Kidney tubule cell (primary cell): ENCODE results near the gene FGD2.
"Not testable (repeated sequence)": the region's sequence is repeated elsewhere in the genome, so short reads cannot be mapped to it uniquely, and the experiment has no call there.

Experiments used
- DNase-seq: peaks from one replicate; pipeline ENCODE4 v3.0.0-alpha.2; 2018; ENCODE audit warnings: low spot score

Gene FGD2

DNA sequence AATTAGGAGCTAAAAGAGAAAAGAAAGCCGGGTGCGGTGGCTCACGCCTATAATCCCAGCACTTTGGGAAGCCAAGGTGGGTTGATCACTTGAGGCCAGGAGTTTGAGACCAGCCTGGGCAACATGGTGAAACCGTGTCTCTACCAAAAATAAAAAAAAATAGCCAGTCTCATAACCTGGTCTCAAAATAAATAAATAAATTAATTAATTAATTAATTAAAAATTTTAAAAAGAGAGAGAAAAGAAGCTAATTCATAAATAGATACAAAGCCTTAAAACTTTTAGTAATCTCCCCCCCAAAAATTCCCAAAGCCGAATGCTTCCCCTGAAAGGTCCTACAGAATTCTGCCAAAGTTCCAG is 53.5 kb downstream of the FGD2 start:
- not testable (repeated sequence) for DNase-seq

DNA sequence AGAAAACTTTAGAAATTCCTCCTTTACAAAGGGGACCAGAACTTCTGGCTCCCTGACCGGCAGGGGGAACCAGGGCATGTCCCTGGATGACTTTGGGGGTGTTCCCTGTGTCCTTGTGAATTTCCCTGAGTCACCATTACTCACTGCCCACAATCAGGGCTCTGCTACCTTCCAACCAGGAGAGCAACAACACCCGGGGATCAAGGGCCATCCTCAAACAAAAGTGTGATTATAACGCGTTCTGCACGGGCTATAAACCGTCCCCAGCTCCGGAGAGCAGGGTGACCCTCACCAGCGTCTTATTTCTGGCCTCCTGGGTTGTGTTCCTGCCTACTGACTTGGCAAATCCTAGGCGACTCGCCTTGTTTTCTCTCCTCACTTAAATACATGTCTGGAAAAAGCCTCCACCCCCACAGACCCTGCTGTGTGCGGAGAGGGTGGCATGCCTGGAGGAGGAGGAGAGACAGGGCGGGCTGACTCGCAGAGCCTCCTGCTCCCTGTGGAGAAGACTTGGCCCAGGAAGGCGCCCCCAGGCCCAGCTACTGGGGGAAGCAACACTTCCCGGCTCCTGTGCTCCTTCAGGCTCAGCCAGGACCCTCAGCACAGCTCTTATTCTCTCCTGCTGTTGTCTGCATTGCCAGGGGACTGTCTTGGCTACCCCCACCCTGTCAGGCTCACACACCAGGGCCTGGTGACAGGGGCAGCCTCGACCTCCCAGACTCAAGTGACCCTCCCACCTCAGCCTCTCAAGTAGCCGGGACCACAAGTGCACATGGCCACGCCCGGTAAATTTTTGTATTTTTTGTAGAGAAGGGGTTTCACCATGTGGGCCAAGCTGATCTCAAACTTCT is 54.1 kb downstream of the FGD2 start:
- DNase-seq, result peak; percentile 98

DNA sequence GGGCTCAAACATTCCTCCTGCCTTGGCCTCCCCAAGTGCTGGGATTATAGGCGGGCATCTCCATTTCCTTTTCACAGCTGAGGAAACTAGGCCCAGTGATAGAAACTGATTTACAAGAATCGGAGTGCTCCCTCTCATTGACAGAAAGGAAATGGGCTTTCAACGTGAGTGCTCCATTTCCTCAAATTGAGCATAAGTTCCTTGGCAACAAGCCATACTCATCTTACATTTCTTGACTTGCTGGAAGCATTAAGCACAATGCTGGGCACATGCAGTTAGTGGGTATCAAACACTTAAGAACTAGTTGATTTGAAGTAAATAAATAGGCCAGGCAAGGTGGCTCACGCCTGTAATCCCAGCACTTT is 54.7 kb downstream of the FGD2 start:
- DNase-seq, result no peak

- DNase-seq, result no peak
These were observed 55.8 kb downstream of the FGD2 start for GRCh38 chr6:37061157-37061804.

GRCh38 chr6:37062424-37062823 is 57.0 kb downstream of the FGD2 start:
- DNase-seq, result no peak

- no peak for DNase-seq
These were observed 63.2 kb downstream of the FGD2 start for GRCh38 chr6:37068356-37069270.

- no peak for DNase-seq
These were observed 64.2 kb downstream of the FGD2 start for GRCh38 chr6:37069639-37070038.

- no peak for DNase-seq
These were observed 67.1 kb downstream of the FGD2 start for GRCh38 chr6:37072526-37072925.

- no peak for DNase-seq
These were observed 68.8 kb downstream of the FGD2 start for GRCh38 chr6:37074053-37074827.

- no peak for DNase-seq
These were observed 71.9 kb downstream of the FGD2 start for GRCh38 chr6:37077191-37077904.

DNA sequence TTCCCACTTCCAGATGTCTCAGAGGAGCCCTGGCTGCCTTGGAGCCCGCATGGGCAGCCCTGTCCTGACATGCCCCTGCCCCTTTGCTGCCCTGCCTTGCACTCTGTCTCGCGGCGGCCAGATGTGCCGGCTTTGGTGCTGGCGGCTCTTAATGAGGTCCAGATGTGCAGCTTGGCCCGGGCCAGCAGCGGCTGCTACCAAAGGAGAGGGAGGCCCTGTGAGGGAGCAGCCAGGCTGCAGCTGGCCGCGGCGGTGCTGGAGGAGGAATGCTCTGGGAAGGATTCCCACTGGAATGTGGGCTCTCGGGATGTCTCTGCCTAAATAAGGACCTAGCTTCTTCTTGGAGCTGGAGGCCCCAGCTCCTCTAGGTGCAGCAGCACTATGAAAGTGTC is 72.4 kb downstream of the FGD2 start:
- no peak for DNase-seq
